Thoracic aorta (tissue), 2 donors: ENCODE data around the gene NFIX. TPM values are rescaled to one million over a fixed set of nuclear protein-coding genes. Genes with fewer than 3 reads are reported as not detected.

Experiments used
- ATAC-seq: fragments of 150-250 bp; one replicate; pipeline ENCODE4 v1.8.0; 2017; ENCODE audit warnings: low read depth; ENCODE audit not compliant: insufficient number of reproducible peaks, low FRiP score
- DNase-seq: peaks from one replicate; pipeline ENCODE4 v3.0.0-alpha.2; 2020; ENCODE audit warnings: low spot score
- H3K27ac ChIP-seq, 2 donors: fragments of 200-600 bp; sonication (generic); 1 replicate in 1 of 2; 2 replicates in 1 of 2; pipeline ENCODE4 v1.5.1; 2016; ENCODE audit warnings: mild to moderate bottlenecking in 2 of 2, moderate library complexity in 2 of 2
- H3K27me3 ChIP-seq: fragments of 200-600 bp; sonication (generic); replicated peaks from 2 replicates; pipeline ENCODE4 v1.6.0; 2016; ENCODE audit warnings: mild to moderate bottlenecking; ENCODE audit not compliant: insufficient read depth
- H3K36me3 ChIP-seq: fragments of 200-600 bp; sonication (generic); one replicate; pipeline ENCODE4 v1.5.1; 2016
- H3K4me1 ChIP-seq, 2 donors: fragments of 200-600 bp; sonication (generic); 1 replicate in 1 of 2; 2 replicates in 1 of 2; pipeline versions ENCODE4 v1.5.1 to v1.6.0; 2016; ENCODE audit warnings: low read depth in 2 of 2, mild to moderate bottlenecking in 1 of 2; ENCODE audit not compliant: control insufficient read depth in 1 of 2
- H3K4me3 ChIP-seq: fragments of 200-600 bp; sonication (generic); 2 replicates; pipeline ENCODE4 v1.5.1; 2016; ENCODE audit warnings: mild to moderate bottlenecking
- H3K9me3 ChIP-seq: fragments of 200-600 bp; sonication (generic); 2 replicates; pipeline ENCODE4 v1.5.1; 2016
- CTCF ChIP-seq: fragments of 200-600 bp; sonication (generic); IDR thresholded peaks from one replicate; pipeline ENCODE4 v1.5.1; 2019; ENCODE audit warnings: antibody characterized with exemption
- total RNA-seq, 2 donors: library from RNA; depleted of rRNA; stranded (reverse); fragments of >200 nt; gene quantifications; one replicate each; pipeline versions ENCODE4 v1.1.0 to v1.2.3, GENCODE V29; 2016

The NFIX gene
- total RNA-seq, 2 donors from 2014 or later, result 126 to 145 TPM

GRCh38 chr19:13016628-13017305 lies 21.5 kb downstream of the NFIX start:
- peak overlapping the region; percentile 98 to 99 for H3K27ac ChIP-seq
- DNase-seq, result no peak
- no peak for TF ChIP-seq CTCF
- H3K36me3 ChIP-seq, result no peaks in the 10 kb centered on the region
- no peaks in the 10 kb centered on the region for H3K9me3 ChIP-seq
- H3K27me3 ChIP-seq, result no peaks in the 10 kb centered on the region
- peak overlapping the region; percentile 69 for H3K4me3 ChIP-seq
- ATAC-seq, result no peak
- H3K4me1 ChIP-seq, result peaks cover 64 to 95% of the 10 kb centered on the region in 2 donors

- Histone ChIP-seq H3K4me1 (peaks cover 61 to 95% of the 10 kb centered on the region in 2 donors), H3K9me3 (no peaks in the 10 kb centered on the region), H3K4me3 (peak overlapping the region; percentile 69), H3K27ac (peak overlapping the region; percentile 98 to 99), H3K36me3 (no peaks in the 10 kb centered on the region), H3K27me3 (no peaks in the 10 kb centered on the region)
- DNase-seq, result no peak
- ATAC-seq, result no peak
- TF ChIP-seq CTCF, result no peak
These were observed 22.2 kb downstream of the NFIX start for GRCh38 chr19:13017306-13018034.

GRCh38 chr19:13018035-13018914 lies 23.0 kb downstream of the NFIX start:
- peaks cover 59 to 88% of the 10 kb centered on the region in 2 donors for H3K4me1 ChIP-seq
- H3K36me3 ChIP-seq, result no peaks in the 10 kb centered on the region
- H3K27me3 ChIP-seq, result no peaks in the 10 kb centered on the region
- TF ChIP-seq CTCF, result no peak
- peak overlapping the region; percentile 69 for H3K4me3 ChIP-seq
- DNase-seq (no peak), ATAC-seq (no peak)
- H3K27ac ChIP-seq, result peak overlapping the region; percentile 98 to 99
- no peaks in the 10 kb centered on the region for H3K9me3 ChIP-seq

- no peak for TF ChIP-seq CTCF
- Histone ChIP-seq H3K36me3 (no peaks in the 10 kb centered on the region), H3K27ac (peak overlapping the region; percentile 98 to 99), H3K27me3 (no peaks in the 10 kb centered on the region), H3K9me3 (no peaks in the 10 kb centered on the region), H3K4me3 (peak overlapping the region; percentile 69), H3K4me1 (peaks cover 63 to 84% of the 10 kb centered on the region in 2 donors)
- ATAC-seq, result no peak
- DNase-seq, result no peak
These were observed 24.1 kb downstream of the NFIX start for GRCh38 chr19:13019332-13019731.

GRCh38 chr19:13020002-13020414 lies 24.7 kb downstream of the NFIX start:
- Histone ChIP-seq H3K9me3 (no peaks in the 10 kb centered on the region), H3K36me3 (no peaks in the 10 kb centered on the region), H3K27ac (peak overlapping the region; percentile 98 to 99), H3K4me1 (peaks cover 58 to 81% of the 10 kb centered on the region in 2 donors), H3K27me3 (no peaks in the 10 kb centered on the region), H3K4me3 (peak overlapping the region; percentile 69)
- no peak for TF ChIP-seq CTCF
- no peak for ATAC-seq
- DNase-seq, result no peak
